Left lung (tissue), 10 donors: ENCODE measurements around the gene GRIK5. TPM values are rescaled to one million over a fixed set of nuclear protein-coding genes. Genes with fewer than 3 reads are reported as not detected.
A peak's percentile ranks its signal among the peaks of the same experiment; 100 is the strongest.

ENCODE experiments used
- ATAC-seq: fragments of 200-7000 bp; cut with Tn5 transposase; one replicate; pipeline ENCODE4 v1.9.1; 2020; ENCODE audit warnings: moderate library complexity
- DNase-seq, 4 donors: peaks; one replicate each; pipeline ENCODE4 v3.0.0-alpha.2; 2013 to 2020
- H3K27ac ChIP-seq, 2 donors: fragments of 200-600 bp; sonication (generic) in 1 of 2; one replicate each; pipeline versions ENCODE4 v1.5.0 to v1.8.0; 2020 to 2021
- H3K27me3 ChIP-seq, 2 donors: fragments of 200-600 bp; sonication (generic) in 1 of 2; one replicate each; pipeline versions ENCODE4 v1.5.0 to v1.8.0; 2020 to 2021
- H3K36me3 ChIP-seq, 2 donors: fragments of 200-600 bp; sonication (generic) in 1 of 2; one replicate each; pipeline versions ENCODE4 v1.5.0 to v1.8.0; 2020 to 2021
- H3K4me1 ChIP-seq, 2 donors: fragments of 200-600 bp; one replicate each; pipeline ENCODE4 v1.8.0; 2021
- H3K4me3 ChIP-seq, 2 donors: fragments of 200-600 bp; sonication (generic) in 1 of 2; one replicate each; pipeline versions ENCODE4 v1.5.0 to v1.8.0; 2020 to 2021; ENCODE audit warnings: mild to moderate bottlenecking in 1 of 2
- H3K9me3 ChIP-seq, 2 donors: fragments of 200-600 bp; sonication (generic) in 1 of 2; one replicate each; pipeline versions ENCODE4 v1.5.0 to v1.8.0; 2020 to 2021
- CTCF ChIP-seq, 2 donors: fragments of 200-600 bp; sonication (generic) in 1 of 2; IDR thresholded peaks; one replicate each; pipeline versions ENCODE4 v1.5.0 to v1.8.0; 2021; ENCODE audit warnings: antibody characterized with exemption in 2 of 2
- intact Hi-C, 2 donors: fragments of 100-400 bp; cut with DNase I; formaldehyde crosslinking; loops; one replicate each; pipeline versions ENCODE4 v1.11.2 to v1.14.2; 2022
- polyA plus RNA-seq, 6 donors: library from polyadenylated mRNA; unstranded; fragments of 120-200 nt; gene quantifications; one replicate each; pipeline ENCODE4 v1.2.1, GENCODE V29; 2013; ENCODE audit not compliant: insufficient read length in 6 of 6
- total RNA-seq, 2 donors: library from RNA; stranded (reverse); fragmentation: NEBNext Ultra II Directional; extraction: Animal tissue kit (Norgen Biotek cat#: 25700); gene quantifications; one replicate each; pipeline ENCODE4 v1.2.1, GENCODE V29; 2021
- donor health status: DM: no; HTN: yes; CAD: no.
- donor health status: DM: no; HTN: no; CAD: no.

Gene GRIK5
- total and polyA plus RNA-seq, 8 donors: 0.29 to 11.6 (median 4.6) TPM

GRCh38 chr19:42115219-42115618 lies 45.2 kb upstream of the GRIK5 start:
- DNase-seq (no peak), ATAC-seq (no peak)
- H3K27me3 ChIP-seq: no peaks in the 10 kb centered on the region
- TF ChIP-seq CTCF (IDR thresholded peaks at IDR 0.05): no peak
- peaks cover 0 to 5% of the 10 kb centered on the region in 2 donors for H3K36me3 ChIP-seq
- H3K9me3 ChIP-seq: no peaks in the 10 kb centered on the region
- no peak overlapping the region for H3K4me3 ChIP-seq
- intact Hi-C loops: no loop called here
- no peak overlapping the region for H3K27ac ChIP-seq
- H3K4me1 ChIP-seq: no peaks in the 10 kb centered on the region

GRCh38 chr19:42114412-42114811 lies 44.4 kb upstream of the GRIK5 start:
- ATAC-seq: no peak
- intact Hi-C loops: no loop called here
- DNase-seq: no peak
- H3K27me3 ChIP-seq: no peaks in the 10 kb centered on the region
- H3K27ac ChIP-seq: no peak overlapping the region
- H3K4me1 ChIP-seq: no peaks in the 10 kb centered on the region
- no peak for TF ChIP-seq CTCF (IDR thresholded peaks at IDR 0.05)
- H3K36me3 ChIP-seq: peaks cover 0 to 5% of the 10 kb centered on the region in 2 donors
- no peaks in the 10 kb centered on the region for H3K9me3 ChIP-seq
- H3K4me3 ChIP-seq: no peak overlapping the region

- intact Hi-C loops: no loop called here
- no peaks in the 10 kb centered on the region for H3K27me3 ChIP-seq
- TF ChIP-seq CTCF (IDR thresholded peaks at IDR 0.05): no peak
These were observed 43.8 kb upstream of the GRIK5 start for GRCh38 chr19:42113641-42114348.

GRCh38 chr19:42111811-42112210 lies 41.8 kb upstream of the GRIK5 start:
- intact Hi-C loops: no loop called here
- TF ChIP-seq CTCF (IDR thresholded peaks at IDR 0.05): no peak
- no peak overlapping the region for H3K27ac ChIP-seq
- no peaks in the 10 kb centered on the region for H3K9me3 ChIP-seq
- no peak for DNase-seq
- no peak for ATAC-seq
- H3K27me3 ChIP-seq: no peaks in the 10 kb centered on the region
- no peak overlapping the region for H3K4me3 ChIP-seq
- H3K36me3 ChIP-seq: peaks cover 0 to under 1% of the 10 kb centered on the region in 2 donors
- no peaks in the 10 kb centered on the region for H3K4me1 ChIP-seq

More at GRCh38 chr19:42113641-42114348, 43.8 kb upstream of the GRIK5 start:
- H3K27ac ChIP-seq: peak overlapping the region in 1 of 2 donors; percentile 39
- H3K36me3 ChIP-seq: peaks cover 0 to 5% of the 10 kb centered on the region in 2 donors
- no peak overlapping the region for H3K4me3 ChIP-seq
- H3K4me1 ChIP-seq: no peaks in the 10 kb centered on the region
- H3K9me3 ChIP-seq: no peaks in the 10 kb centered on the region
- DNase-seq (no peak), ATAC-seq (peak; percentile 40)

GRCh38 chr19:42111384-42111783 lies 41.4 kb upstream of the GRIK5 start:
- intact Hi-C loops: no loop called here
- Histone ChIP-seq H3K27me3 (peaks cover 0 to 2% of the 10 kb centered on the region in 2 donors), H3K9me3 (no peaks in the 10 kb centered on the region), H3K27ac (no peak overlapping the region), H3K4me1 (no peaks in the 10 kb centered on the region), H3K36me3 (no peaks in the 10 kb centered on the region), H3K4me3 (no peak overlapping the region)
- ATAC-seq: no peak
- TF ChIP-seq CTCF (IDR thresholded peaks at IDR 0.05): no peak
- no peak for DNase-seq
